Stimulated activated effector memory CD8-positive, alpha-beta T cell treated with anti-CD3 and anti-CD28 coated beads, Interleukin-12 subunit alpha, Interleukin-12 subunit beta, amount 100 ng/mL, for 72 hours (primary cell): ENCODE data around the gene SNAP91.
"Not testable (repeated sequence)": the region's sequence is repeated elsewhere in the genome, so short reads cannot be mapped to it uniquely, and the experiment has no call there.

Experiments used
- ATAC-seq: fragments of 150-1000 bp; cut with Tn5 transposase; 2 replicates; pipeline ENCODE4 v1.10.0; 2021
- DNase-seq, 2 donors: peaks; one replicate each; pipeline ENCODE4 v3.0.0; 2021 to 2022; ENCODE audit warnings: low spot score in 2 of 2
- H3K27ac Mint-ChIP-seq: one replicate; pipeline ENCODE4 v1.8.0; 2022; ENCODE audit warnings: mild to moderate bottlenecking, mixed read lengths
- H3K36me3 Mint-ChIP-seq: one replicate; pipeline ENCODE4 v1.8.0; 2022; ENCODE audit warnings: mild to moderate bottlenecking, mixed read lengths
- H3K4me1 Mint-ChIP-seq: one replicate; pipeline ENCODE4 v1.8.0; 2022; ENCODE audit warnings: mixed read lengths
- H3K4me3 Mint-ChIP-seq: one replicate; pipeline ENCODE4 v1.8.0; 2022; ENCODE audit warnings: mild to moderate bottlenecking, mixed read lengths
- H3K9me3 Mint-ChIP-seq: one replicate; pipeline ENCODE4 v1.8.0; 2022; ENCODE audit warnings: mixed read lengths

SNAP91 gene

DNA sequence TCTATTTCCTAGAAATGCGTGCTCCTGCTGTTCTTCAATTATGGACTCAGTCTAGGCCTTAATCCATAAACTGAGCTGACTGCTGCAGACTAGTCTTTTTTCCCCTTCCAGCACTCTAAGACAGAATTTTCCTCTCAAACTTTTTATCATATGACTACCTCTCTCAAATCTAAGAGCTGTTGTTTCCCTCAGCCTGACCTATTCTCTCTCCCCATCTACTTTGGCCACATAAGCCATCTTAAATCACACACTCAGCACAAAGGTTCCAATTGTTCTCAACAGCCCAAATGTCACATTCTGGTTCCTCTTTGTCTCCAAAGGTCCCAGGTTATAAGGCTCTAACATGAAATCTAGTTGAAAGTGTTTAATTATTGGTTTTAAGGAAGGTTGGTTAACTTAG, 111.4 kb downstream of the SNAP91 start:
- Mint-ChIP-seq H3K4me1 (peaks cover 10% of the 10 kb centered on the region), H3K36me3 (no peaks in the 10 kb centered on the region), H3K4me3 (no peak overlapping the region), H3K27ac (no peak overlapping the region), H3K9me3 (no peaks in the 10 kb centered on the region)
- ATAC-seq (no peak), DNase-seq (no peak)

DNA sequence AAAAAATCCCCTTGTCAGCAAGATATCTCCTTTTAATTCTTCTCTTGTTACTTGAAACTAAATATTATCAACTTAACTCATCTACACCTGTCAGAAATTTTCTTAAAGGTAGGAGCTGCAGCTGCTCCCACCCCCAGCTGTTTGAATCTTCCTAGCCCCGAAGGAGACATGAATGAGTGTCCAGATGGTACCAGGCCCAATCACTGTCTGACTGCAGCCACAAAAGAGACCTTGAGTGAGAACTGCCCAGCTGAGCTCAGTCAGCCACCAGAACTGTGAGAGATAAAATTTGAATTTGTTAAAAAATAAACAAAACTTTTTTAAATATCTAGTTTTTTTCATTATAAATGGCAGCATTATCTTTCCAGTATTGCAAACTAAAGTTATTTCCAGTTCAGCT, 111.8 kb downstream of the SNAP91 start:
- no peak overlapping the region for H3K4me3 Mint-ChIP-seq
- H3K4me1 Mint-ChIP-seq: peaks cover 10% of the 10 kb centered on the region
- no peaks in the 10 kb centered on the region for H3K9me3 Mint-ChIP-seq
- no peaks in the 10 kb centered on the region for H3K36me3 Mint-ChIP-seq
- H3K27ac Mint-ChIP-seq: no peak overlapping the region
- ATAC-seq (no peak), DNase-seq (no peak)

DNA sequence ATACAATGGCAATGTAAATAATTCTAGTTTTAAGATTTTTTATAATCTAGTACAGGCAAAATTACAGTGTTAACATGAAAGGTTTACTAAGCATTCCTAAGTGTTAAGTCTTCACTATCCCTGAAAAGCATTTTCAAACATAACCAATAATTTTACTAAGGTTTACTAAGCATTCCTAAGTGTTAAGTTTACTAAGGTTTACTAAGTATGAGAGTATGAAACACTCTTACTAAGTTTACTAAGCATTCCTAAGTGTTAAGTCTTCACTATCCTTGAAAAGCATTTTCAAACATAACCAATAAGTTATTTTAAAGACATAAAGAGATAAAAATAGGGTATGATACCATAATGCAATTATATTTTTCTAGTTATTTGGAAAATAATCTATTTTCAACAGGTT, 114.0 kb downstream of the SNAP91 start:
- H3K36me3 Mint-ChIP-seq: no peaks in the 10 kb centered on the region
- H3K9me3 Mint-ChIP-seq: no peaks in the 10 kb centered on the region
- H3K27ac Mint-ChIP-seq: no peak overlapping the region
- no peak overlapping the region for H3K4me3 Mint-ChIP-seq
- no peak for DNase-seq
- H3K4me1 Mint-ChIP-seq: peaks cover 10% of the 10 kb centered on the region
- no peak for ATAC-seq

DNA sequence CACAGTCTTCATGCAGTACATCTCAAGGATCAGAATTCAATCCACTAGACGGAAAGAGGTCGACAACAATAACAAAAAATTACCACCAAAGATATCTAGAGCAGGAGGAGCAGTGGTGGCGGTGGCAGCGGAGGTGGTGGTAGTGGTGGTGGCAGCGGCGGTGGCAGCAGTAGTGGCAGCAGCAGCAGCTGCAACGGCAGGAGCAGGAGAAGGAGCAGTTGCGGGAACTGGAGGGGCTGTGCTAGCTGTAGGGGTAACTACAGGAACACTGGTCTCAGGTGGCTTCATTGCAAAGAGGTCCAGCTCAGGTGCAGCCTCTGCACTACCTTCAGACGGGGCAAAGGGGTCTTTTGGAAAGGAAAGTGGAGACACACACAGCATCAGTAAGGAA, 115.5 kb downstream of the SNAP91 start:
- no peaks in the 10 kb centered on the region for H3K36me3 Mint-ChIP-seq

DNA sequence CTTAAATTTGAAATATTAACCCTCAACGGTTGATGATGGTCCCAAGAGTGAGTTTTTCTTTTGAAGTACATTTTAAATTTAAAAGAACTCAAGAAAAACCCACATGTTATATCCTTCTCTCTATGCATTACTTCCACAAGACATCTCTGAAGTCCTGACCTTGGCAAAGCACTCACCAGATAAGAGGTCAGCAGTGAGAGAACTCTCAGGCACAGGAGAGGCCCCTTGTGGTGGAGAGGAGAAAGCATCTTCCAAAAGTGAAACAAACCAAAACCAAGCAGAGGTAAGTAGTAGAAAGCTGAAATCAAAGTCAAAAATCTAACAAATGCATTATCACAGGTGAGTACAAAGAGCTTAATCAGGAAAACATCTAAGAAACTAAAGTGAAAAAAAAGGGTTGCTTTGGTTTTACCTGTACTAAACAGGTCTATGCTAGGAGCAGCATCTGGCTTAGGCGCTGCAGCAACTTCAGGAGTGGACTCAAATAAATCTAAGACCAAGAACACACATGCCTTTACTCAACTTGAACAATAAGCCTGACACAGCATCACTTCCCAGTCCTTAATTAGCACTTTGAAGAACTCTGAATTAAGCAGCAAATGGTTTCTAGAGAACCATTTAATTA, 116.0 kb downstream of the SNAP91 start:
- Mint-ChIP-seq H3K36me3 (no peaks in the 10 kb centered on the region), H3K9me3 (no peaks in the 10 kb centered on the region), H3K27ac (no peak overlapping the region), H3K4me1 (peaks cover 10% of the 10 kb centered on the region), H3K4me3 (no peak overlapping the region)
- DNase-seq (no peak), ATAC-seq (peak; percentile 68)

More for the DNA sequence above, 115.5 kb downstream of the SNAP91 start:
- Mint-ChIP-seq H3K4me1 (peaks cover 10% of the 10 kb centered on the region), H3K4me3 (no peak overlapping the region), H3K27ac (no peak overlapping the region), H3K9me3 (no peaks in the 10 kb centered on the region)
- ATAC-seq (no peak), DNase-seq (no peak)

DNA sequence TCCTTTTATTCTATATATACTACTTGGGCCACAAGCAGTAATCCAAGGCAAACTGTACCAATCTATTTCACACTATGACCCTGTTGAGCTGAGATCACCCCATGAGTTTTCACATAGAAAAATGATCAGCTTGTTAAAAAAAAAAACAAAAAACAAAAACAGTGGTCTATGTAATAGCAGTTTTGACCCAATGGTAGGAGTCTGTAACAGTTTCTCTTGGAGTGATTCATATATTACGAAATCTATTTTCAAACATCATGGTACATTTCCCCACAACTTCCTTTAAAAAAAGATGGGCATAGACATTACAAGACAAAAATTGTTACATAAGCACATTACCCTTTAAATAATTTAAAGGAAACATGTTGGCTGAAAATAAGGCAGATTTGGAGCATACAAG, 118.5 kb downstream of the SNAP91 start:
- no peak for DNase-seq
- no peaks in the 10 kb centered on the region for H3K9me3 Mint-ChIP-seq
- ATAC-seq: no peak
- H3K27ac Mint-ChIP-seq: no peak overlapping the region
- no peaks in the 10 kb centered on the region for H3K36me3 Mint-ChIP-seq
- H3K4me3 Mint-ChIP-seq: no peak overlapping the region
- H3K4me1 Mint-ChIP-seq: peaks cover 10% of the 10 kb centered on the region

DNA sequence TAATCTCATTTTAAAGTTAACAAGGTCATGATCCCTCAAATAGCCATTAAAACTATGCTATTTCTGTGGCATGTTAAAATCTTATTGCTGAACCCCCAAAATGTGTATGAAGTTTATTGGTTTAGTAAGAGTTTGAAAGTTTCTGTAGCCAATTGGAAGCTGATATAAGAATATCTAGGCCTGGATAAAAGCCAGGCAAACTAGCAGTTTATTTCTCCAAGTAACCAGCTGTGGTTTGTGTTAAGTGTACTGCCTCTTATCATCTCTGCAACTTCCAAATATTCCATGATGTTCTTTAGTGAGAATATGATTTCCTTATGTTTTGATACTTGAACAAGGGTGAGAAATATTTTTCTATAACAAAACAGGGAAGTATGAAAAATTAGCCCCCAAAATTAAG, 119.8 kb downstream of the SNAP91 start:
- ATAC-seq: no peak
- Mint-ChIP-seq H3K4me1 (peaks cover 10% of the 10 kb centered on the region), H3K27ac (no peak overlapping the region), H3K36me3 (no peaks in the 10 kb centered on the region), H3K9me3 (no peaks in the 10 kb centered on the region), H3K4me3 (no peak overlapping the region)
- no peak for DNase-seq

DNA sequence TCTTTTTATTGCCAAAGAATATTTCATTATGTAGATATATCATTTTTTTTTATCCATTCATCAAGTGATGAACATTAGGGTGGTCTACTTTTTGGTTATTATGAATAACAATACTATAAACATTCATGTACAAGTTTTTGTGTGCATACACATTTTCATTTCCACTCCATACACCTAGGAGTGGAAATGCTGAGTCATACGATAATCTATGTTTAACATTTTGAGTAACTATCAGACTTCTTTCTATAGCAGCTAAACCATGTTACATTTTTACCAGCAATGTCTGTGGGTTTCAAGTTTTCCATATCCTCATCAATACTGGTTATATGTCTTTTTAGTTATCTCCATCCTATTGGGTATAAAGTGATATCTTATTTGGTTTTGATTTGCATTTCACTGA, 130.8 kb downstream of the SNAP91 start:
- H3K9me3 Mint-ChIP-seq: no peaks in the 10 kb centered on the region
- H3K27ac Mint-ChIP-seq: no peak overlapping the region
- DNase-seq (no peak), ATAC-seq (no peak)
- H3K4me3 Mint-ChIP-seq: no peak overlapping the region
- H3K36me3 Mint-ChIP-seq: no peaks in the 10 kb centered on the region
- no peaks in the 10 kb centered on the region for H3K4me1 Mint-ChIP-seq

DNA sequence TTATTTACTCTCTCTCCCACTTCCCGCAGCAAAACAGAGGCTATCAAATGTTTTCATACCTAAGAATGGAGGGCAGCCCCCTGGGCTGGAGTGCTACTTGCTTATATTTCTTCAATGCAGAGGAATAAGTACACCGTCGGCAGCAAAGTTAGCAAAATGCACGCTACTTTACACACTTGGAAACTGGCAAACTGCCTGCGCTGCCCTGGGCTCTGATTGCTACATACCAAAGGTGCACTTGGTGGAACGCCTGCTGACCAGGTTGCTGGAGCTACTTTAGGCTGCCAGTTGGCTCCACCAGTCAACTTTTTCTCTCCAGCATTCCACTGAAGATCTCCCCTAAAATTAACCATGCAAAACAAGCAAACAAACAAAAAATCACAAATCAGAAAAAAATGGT, 134.1 kb downstream of the SNAP91 start:
- H3K4me1 Mint-ChIP-seq: no peaks in the 10 kb centered on the region
- no peaks in the 10 kb centered on the region for H3K36me3 Mint-ChIP-seq
- no peak overlapping the region for H3K4me3 Mint-ChIP-seq
- no peak for DNase-seq
- ATAC-seq: no peak
- H3K9me3 Mint-ChIP-seq: no peaks in the 10 kb centered on the region
- H3K27ac Mint-ChIP-seq: no peak overlapping the region

DNA sequence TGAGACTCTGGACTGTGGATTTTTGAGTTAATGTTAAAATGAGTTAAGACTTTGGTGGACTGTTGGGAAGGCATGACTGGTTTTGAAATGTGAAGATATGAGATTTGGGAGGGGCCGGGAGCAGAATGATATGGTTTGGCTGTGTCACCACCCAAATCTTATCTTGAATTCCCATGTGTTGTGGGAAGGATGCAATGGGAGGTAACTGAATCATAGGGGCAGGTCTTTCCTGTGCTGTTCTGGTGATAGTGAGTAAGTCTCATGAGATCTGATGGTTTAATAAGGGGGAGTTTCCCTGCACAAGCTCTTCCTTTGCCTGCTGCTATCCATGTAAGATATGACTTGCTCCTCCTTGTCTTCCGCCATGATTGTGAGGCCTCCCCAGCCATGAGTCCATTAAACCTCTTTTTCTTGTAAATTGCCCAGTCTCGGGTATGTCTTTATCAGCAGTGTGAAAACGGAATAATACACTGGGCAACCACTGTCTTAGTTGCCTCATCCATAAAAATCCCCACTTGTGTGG, 137.2 kb downstream of the SNAP91 start:
- not testable (repeated sequence) for H3K36me3 Mint-ChIP-seq, H3K27ac Mint-ChIP-seq, DNase-seq, H3K9me3 Mint-ChIP-seq, H3K4me3 Mint-ChIP-seq, ATAC-seq, H3K4me1 Mint-ChIP-seq

DNA sequence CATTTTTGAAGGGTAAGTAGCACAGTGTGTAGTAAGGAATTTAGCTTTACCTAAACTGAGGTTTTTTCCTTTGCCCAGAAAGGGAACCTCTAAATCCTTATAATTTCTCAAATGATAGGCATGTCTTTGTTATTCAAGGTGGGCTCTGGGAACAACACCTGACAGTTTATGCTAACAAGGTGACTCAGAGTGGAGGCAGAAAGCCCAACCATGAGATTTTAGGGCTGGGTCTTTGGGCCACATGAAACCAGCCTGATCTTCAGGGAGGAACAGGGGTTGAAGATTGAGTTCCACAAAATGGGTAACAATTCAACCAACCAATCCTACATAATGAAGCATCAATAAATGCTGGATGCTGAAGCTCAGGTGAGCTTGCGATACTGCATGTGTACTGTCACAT, 149.9 kb downstream of the SNAP91 start:
- Mint-ChIP-seq H3K4me3 (no peak overlapping the region), H3K36me3 (no peaks in the 10 kb centered on the region), H3K9me3 (peaks cover 3% of the 10 kb centered on the region), H3K4me1 (no peaks in the 10 kb centered on the region), H3K27ac (no peak overlapping the region)
- DNase-seq (no peak), ATAC-seq (no peak)

DNA sequence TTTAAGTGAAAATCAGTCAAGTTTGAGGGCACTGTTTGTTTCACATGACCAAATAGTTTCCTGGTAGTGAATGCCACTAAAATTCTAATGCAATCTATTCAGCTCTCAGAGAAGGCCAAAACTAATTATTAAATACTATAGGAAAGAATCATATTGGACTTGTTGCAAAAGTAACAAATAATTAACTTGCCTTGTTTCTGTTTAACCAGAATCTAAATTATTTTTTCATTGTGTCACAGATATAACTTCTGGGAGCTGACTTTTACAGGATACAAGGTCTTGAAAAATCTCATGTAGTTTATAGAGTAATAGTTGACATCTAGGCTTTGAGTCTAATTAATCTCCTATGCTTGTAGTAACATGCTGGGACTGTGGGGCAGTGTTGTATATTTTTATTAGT, 152.0 kb downstream of the SNAP91 start:
- no peaks in the 10 kb centered on the region for H3K4me1 Mint-ChIP-seq

DNA sequence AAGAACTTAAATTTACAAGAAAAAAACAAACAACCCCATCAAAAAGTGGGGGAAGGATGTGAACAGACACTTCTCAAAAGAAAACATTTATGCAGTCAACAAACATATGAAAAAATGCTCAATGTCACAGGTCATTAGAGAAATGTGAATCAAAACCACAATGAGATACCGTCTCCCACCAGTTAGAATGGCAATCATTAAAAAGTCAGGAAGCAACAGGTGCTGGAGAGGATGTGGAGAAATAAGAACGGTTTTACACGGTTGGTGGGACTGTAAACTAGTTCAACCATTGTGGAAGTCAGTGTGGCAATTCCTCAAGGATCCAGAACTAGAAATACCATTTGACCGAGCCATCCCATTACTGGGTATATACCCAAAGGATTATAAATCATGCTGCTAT, 157.2 kb downstream of the SNAP91 start:
- not testable (repeated sequence) for ATAC-seq, DNase-seq, H3K27ac Mint-ChIP-seq, H3K4me1 Mint-ChIP-seq, H3K4me3 Mint-ChIP-seq, H3K36me3 Mint-ChIP-seq, H3K9me3 Mint-ChIP-seq

More for the DNA sequence above, 152.0 kb downstream of the SNAP91 start:
- ATAC-seq (no peak), DNase-seq (no peak)
- Mint-ChIP-seq H3K9me3 (no peaks in the 10 kb centered on the region), H3K27ac (no peak overlapping the region), H3K4me3 (no peak overlapping the region), H3K36me3 (no peaks in the 10 kb centered on the region)

DNA sequence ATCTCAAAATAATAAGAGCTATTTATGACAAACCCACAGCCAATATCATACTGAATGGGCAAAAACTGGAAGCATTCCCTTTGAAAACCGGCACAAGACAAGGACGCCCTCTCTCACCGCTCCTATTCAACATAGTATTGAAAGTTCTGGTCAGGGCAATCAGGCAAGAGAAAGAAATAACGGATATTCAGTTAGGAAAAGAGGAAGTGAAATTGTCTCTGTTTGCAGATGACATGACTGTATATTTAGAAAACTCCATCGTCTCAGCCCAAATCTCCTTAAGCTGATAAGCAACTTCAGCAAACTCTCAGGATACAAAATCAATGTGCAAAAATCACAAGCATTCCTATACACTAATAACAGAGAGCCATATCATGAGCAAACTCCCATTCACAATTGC, 158.4 kb downstream of the SNAP91 start:
- not testable (repeated sequence) for H3K4me3 Mint-ChIP-seq, H3K36me3 Mint-ChIP-seq, H3K27ac Mint-ChIP-seq

DNA sequence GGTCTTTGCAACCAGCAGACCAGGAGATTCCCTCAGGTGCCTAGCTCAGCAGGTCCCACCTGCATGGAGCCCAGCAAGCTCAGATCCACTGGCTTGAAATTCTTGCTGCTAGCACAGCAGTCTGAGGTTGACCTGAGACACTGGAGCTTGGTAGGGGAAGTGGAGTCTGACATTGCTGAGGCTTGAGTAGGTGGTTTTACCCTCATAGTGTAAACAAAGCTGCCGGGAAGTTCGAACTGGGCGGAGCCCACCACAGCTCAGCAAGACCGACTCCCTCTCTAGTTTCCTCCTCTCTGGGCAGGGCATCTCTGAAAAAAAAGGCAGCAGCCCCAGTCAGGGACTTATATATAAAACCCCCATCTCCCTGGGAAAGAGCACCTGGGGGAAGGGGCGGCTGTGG, 162.3 kb downstream of the SNAP91 start:
- DNase-seq (no peak), ATAC-seq (peak; percentile 76)
- Mint-ChIP-seq H3K36me3 (no peaks in the 10 kb centered on the region), H3K9me3 (peaks cover 10% of the 10 kb centered on the region), H3K27ac (peak overlapping the region; percentile 66), H3K4me1 (peaks cover 6% of the 10 kb centered on the region), H3K4me3 (peak overlapping the region; percentile 20)

More for the DNA sequence above, 158.4 kb downstream of the SNAP91 start:
- not testable (repeated sequence) for DNase-seq, H3K4me1 Mint-ChIP-seq, H3K9me3 Mint-ChIP-seq, ATAC-seq

DNA sequence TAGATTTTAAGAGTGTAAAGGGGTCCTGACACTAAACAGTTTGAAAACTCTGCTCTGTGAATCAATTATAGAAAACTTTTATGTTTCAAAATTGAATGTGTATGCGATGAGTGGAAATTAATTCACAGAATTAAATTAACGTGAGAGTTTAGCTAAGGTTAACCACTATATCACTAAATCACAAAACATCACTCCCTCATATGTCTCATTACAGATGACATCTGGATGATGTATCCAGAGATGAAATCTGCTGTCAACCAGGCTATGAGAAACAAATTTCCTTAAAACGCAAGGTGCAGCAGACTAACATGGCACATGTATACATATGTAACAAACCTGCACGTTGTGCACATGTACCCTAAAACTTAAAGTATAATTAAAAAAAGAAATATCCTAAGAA, 169.2 kb downstream of the SNAP91 start:
- DNase-seq (no peak), ATAC-seq (no peak)
- no peaks in the 10 kb centered on the region for H3K36me3 Mint-ChIP-seq
- peaks cover 5% of the 10 kb centered on the region for H3K4me1 Mint-ChIP-seq
- no peak overlapping the region for H3K4me3 Mint-ChIP-seq
- H3K9me3 Mint-ChIP-seq: peaks cover 4% of the 10 kb centered on the region
- H3K27ac Mint-ChIP-seq: no peak overlapping the region
